ENCODE measurements around the gene CBS.
"Not testable (repeated sequence)": the region's sequence is repeated elsewhere in the genome, so short reads cannot be mapped to it uniquely, and the experiment has no call there.

CBS gene

DNA sequence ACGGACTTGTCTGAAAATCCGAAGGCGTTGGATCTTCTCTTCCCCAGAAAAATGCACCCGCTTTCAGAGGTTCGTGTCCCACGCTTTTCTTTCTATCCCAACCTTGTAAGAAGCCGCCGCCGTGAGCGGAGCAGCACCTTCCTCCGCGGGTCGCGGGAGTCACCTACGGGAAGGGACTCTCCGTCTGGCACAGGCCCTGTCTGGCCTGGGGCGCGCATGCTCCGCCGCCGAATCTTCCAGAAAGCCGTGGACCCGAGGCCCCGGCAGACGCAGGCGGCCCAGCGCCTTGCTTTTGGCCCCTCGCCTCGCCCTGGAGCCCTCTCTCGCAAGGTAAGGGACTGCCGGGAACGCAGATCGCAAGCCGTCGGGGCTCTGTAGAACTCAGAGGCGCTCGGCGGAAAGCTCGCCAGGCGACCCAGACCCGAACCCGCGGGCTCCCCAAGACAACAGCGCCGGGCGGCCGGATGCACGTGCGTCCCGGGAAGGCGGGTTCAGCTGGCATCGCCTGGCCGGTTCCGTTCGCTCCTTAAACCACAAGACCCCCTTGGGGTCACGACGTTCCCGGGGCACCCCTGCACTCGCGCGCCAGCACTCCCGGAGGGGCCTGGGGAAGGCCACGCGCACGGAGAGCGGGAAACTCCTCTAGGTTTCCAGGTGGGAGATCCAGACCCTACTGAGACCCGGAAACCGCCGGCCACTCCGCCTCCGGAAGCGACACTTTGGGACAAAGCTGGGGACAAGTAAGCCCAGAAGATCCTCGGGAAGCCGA, 1.1 kb downstream of the CBS start:
- H3K4me3 ChIP-seq (ENCODE audit: low read depth, low read length); DNase-seq (ENCODE audit: low read depth): not testable (repeated sequence)

DNA sequence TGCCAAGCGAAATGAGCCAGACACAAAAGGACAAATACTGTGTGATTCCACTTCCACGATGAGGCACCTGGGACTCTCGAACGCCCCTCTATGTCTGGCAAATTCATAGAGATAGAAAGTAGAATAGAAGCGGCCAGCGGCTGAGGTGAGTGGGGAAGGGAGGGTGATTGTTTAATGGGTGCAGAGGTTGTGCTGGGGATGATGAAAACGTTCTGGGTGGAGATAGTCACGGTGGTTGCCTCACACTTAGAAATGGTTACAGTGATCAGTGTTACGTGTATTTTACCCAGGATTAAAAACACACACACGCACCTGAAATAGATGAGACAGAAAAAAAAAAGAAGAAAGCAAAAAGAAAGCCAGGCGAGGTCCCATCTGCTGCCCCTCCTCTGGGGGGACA, 2.9 kb downstream of the CBS start:
- not testable (repeated sequence) for DNase-seq (ENCODE audit: low read depth); H3K4me3 ChIP-seq (ENCODE audit: low read depth, low read length)

DNA sequence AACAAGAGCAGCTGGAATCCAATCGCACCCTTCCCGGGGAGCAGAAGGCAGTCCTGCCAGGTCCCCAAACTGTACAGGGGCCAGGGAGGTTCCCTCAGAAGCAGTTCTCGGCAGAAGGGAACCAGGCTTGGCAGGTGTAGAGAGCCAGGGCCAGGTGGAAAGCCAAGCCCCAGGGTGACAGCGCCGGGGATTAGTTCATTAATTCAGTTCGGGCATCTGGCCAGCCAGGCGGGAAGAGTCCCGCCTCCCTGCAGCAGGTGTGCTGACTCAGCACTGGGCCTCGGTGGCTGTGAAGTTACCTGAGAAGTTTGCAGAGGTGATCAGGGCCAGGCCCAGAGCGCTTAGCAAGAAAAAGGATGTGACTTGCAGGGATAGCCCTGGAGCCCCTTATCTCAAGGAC, 6.0 kb downstream of the CBS start:
- DNase-seq (ENCODE audit: low read depth); H3K4me3 ChIP-seq (ENCODE audit: low read depth, low read length): not testable (repeated sequence)

DNA sequence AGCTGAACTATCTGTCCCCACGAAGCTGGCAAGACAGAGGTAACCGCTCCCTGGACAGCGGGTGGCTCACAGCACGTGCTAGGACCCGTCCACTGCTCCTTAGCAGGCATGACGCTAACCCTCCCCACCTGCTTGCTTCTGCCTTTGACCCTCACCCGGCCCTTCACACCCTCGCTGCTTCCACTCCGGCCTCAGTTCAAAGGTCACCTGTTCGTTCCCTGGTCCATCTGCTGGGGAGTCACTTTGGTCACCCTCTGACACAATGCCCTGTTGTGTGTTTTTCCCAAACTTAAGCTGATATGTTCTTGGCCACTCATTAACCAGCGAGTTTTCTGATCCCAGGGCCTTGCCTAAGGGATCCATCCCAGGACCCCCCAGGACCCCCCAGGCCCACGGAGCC, 7.6 kb downstream of the CBS start:
- DNase-seq (ENCODE audit: low read depth); H3K4me3 ChIP-seq (ENCODE audit: low read depth, low read length): not testable (repeated sequence)

DNA sequence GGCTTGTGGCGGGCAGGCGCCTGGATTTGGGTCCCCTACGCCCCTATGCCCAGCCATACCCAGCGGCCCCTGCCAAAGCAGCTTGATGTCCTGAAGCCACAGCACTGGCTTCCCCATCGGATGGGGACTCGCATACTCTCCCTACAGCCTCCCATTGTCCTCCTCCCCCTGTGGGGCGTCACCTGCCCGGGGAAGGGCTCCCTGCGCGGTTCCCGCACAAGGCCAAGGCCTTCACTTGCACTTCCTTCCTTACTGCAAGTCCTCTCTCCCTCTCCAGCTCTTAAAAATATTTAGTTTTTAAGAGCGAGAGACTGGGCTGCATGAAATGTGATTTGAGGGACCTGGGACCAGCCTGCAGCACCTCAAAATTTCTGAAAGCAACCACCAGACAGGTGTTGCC, 8.9 kb downstream of the CBS start:
- not testable (repeated sequence) for DNase-seq (ENCODE audit: low read depth); H3K4me3 ChIP-seq (ENCODE audit: low read depth, low read length)

DNA sequence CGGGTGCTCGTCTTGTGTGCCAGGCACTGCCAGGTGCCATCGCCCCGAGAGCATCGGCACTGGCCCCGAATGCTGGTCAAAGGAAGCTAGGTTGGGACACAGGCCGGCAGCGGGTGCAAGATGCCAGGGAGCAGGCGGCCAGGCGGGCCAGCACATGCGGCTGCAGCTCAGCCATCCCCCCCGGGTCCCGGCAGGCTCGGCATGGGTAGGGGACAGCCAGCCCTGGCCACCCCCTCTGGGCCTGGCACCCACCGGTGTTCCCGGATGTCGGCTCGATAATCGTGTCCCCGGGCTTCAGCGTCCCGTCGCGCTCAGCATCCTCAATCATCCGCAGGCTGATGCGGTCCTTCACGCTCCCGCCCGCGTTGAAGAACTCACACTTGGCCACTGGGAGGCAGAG, 9.6 kb downstream of the CBS start:
- not testable (repeated sequence) for DNase-seq (ENCODE audit: low read depth); H3K4me3 ChIP-seq (ENCODE audit: low read depth, low read length)

DNA sequence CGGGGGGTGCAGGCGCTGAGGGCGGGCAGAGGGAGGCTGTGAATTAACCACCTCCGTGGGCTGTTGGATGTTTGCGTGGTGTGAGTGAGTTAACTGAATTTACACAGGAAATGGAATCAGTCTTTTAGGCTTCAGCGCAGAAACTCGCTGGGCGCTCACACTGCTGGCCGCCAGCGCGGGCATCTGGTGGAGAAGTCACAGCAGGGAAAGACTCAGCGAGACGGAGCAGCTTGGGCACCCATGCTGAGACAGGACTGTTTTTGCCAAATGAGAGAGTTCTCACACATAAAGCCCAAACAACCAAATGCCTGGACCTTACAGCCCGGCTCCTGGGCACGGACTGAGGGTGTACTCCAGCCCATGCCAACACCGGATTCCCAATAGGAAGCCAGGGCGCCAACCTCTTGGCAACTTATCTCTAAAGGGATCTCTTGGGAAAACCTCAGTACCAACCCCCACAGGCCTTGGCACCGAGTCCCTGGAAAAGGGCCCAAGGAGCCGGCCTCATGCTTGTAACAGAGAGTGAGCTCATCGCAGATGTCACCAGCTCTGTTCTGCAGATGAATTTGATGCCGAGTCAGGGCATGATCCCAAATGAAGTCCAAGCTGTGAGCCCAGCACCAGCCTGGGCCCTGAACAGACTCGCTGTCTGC, 11.2 kb downstream of the CBS start:
- H3K4me3 ChIP-seq (ENCODE audit: low read depth, low read length); DNase-seq (ENCODE audit: low read depth): not testable (repeated sequence)

DNA sequence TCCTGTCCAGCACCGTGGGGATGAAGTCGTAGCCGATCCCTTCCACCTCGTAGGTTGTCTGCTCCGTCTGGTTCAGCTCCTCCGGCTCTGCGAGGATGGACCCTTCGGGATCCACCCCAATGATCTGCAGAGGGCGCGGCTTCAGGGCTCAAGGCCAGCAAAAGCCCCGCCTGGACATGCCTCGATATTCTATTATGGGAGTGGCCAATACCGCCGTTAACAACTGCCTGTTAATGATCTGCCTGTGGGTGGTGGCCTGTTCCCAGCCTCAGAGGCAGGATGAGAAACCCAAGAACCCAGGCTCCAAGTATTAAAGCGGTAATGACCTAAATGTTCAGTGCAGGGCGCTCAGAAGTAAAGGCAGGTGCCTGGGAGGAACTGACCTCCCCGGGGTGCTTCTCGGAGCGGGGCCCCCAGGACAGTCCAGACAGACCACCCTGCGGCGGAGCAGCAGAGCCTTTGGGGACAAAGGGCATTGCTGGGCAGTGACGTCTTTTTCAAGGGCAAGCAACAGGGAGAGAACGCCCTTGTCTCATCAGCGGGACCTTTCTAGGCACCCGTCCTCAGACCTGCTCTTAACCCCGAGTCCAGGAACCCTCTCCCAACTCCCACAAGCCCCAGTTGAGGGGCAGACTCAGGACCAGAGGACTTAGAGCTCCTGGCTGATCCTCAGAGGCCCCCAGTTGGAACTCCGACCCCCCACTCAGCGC, 12.5 kb downstream of the CBS start:
- H3K4me3 ChIP-seq (ENCODE audit: low read depth, low read length); DNase-seq (ENCODE audit: low read depth): not testable (repeated sequence)

DNA sequence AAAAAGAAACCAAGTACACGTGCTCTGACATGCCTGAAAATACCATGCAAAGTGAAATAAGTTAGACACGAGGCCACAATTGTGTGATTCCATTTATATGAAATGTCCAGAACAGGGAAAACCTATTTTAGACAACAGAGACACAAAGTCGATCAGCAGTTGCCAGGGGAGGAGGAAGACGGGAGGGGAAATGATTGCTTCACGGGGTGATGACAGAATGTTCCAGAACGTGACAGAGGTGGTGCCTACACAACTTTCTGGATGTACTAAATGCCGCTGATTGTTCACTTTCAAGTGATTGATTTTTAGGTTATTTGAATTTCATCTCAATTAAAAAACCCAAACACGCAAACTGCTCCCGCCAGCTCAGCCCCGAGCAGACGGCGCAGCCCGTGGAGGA, 22.5 kb downstream of the CBS start:
- DNase-seq (ENCODE audit: low read depth); H3K4me3 ChIP-seq (ENCODE audit: low read depth, low read length): not testable (repeated sequence)

DNA sequence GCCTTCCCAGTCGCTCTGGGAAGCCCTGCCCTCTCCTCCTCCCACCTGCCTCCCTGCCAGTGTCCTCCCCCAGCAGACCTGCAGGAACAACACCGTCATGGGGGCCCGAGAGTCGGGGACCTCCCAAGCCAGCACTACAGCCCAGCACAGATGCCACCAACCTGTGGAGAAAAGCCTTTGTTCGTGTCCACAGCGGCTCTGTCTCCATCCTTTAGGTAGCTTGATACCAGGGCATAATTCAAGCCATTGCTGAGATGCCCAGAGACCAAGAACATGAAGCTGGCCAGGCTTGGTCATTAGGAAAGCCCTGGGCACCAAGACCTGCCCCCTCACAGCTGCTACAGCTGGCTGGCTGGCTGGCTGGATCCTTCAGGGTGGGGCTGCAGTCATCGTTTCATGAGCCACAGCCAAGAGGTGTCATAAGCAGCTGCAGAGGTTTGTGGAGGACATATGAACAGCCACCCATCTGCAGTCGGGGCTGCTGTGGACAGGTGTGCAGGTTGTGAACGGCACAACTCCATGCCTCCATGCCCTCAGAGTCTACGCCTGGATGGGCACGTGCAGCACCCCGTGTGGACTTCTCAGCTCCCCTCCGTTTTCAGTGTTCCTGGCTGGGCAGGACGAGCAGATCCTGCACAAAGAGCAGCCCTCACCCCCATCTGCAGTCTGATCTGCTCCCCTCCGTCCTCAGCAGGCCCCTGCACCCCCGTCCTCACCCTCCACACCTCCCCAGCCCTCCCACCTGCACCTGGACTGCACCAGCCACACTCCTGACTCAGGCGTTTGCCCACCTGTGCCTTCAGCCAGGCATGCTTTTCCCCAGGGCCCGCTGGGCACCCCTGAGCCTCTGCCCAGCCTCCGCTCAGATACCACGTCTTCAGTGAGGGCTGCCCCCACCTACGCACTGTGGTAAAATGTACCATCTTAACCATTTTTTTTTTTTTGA, 29.5 kb downstream of the CBS start:
- H3K4me3 ChIP-seq (ENCODE audit: low read depth, low read length); DNase-seq (ENCODE audit: low read depth): not testable (repeated sequence)

DNA sequence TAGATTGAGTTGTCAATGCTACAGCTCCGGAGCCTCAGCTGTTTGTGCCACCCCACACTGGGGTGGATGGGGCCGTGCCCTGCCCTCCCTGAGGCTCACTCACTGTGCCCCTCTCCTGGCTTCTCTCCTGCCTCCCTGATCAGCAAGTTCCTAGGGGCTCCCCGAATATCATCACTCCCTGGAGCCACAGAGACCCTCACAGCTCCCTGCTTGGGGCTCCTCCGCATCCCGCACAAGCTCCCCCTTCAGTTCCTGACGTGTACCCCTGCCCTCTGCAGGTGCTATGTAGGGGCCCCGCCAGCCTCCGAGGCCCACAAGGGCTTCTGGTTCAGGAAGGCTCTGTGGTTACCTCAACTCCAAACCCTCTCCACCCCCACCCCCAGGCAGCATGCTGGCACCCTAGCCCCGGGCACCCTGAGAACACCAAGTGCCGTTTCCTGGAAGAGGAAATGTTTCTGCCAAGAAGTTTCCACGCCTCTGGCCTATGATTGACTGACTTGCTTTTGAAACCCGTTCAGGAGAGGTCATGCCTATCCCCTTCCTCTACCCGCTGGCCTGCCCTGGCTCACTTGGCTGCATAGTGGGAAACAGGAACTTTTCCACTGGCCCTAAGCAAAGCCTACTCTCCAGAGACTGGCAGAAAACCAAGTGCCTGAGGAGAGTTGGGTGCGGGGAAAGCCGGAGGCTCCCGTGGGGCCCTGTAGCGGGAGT, 30.3 kb downstream of the CBS start:
- H3K4me3 ChIP-seq (ENCODE audit: low read depth, low read length); DNase-seq (ENCODE audit: low read depth): not testable (repeated sequence)

DNA sequence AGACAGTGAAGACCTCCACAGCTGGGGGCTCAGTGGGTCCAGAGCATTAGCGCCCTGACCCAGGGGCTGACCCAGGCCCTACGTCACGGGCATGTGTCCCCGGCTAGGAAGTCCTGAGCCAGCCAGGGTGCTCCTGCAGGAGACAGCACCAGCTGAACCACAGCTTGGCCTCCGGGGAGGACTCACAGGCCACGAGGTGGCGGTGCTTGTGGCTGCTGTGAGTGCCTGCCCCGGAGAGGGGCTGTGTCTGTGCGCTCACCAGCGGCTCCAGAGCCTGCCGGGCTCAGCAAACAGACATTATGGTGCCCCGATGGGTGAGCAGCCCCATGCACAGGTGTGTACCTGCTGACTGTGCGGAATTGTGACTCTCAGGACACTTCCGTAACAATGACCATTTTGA, 31.1 kb downstream of the CBS start:
- DNase-seq (ENCODE audit: low read depth); H3K4me3 ChIP-seq (ENCODE audit: low read depth, low read length): not testable (repeated sequence)

DNA sequence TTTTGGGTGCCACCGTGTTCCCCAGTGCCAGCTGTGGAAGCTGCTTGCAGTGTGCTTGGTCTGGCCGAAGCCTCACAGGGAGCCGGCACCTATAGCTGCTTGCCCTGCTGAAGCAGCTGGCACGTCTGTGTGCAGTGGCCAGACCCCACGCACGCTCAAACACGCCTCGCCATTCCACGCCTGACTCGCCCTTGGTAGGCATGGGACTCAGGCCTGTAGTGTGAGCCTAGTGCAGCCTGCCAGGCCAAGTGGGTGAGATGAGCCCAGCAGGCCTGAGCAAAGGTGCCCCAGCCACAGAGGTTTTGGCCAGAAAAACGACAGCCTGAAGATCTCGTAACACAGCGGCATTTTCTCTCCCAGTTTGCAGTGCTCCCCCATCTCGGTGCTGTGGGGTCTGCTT, 32.3 kb downstream of the CBS start:
- not testable (repeated sequence) for H3K4me3 ChIP-seq (ENCODE audit: low read depth, low read length); DNase-seq (ENCODE audit: low read depth)

DNA sequence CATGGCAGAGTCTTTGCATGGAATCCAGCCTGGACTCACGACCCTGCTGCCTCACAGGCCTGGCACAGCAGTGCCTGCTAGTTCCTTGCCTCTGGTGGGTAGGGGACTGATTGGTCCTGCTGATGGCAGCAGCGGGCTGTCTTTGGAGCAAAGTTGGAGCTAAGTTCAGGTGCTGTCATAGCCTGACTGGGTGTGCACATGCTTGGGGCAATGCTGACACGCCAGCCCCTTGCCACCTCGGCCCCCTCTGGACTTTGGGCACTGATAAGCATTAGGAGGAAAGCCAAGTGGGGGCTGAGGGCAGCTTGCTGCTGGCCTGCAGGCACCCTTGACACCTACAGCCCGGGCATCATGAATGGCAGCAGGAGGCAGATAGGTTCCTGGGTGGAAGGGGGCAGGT, 33.5 kb downstream of the CBS start:
- not testable (repeated sequence) for H3K4me3 ChIP-seq (ENCODE audit: low read depth, low read length); DNase-seq (ENCODE audit: low read depth)

DNA sequence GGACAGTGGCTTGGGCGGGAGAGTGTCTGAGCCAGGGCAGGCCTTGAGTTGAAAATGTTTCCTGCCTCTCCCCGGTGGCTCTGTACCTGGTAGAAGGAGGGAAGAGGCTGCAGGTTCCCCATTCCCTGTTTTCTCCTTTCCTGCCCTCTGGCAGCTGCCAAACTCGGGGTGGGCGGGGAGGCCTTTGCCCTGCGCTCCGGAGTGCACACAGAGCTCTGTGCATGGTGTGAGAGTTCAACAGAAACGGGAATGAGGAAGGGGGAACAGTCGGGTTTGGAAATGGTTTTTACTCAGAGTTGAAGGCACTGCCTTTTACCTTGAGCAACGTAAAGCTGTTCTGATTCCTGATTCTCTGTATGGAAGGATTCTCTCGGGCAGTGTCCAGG, 37.0 kb downstream of the CBS start:
- DNase-seq (ENCODE audit: low read depth); H3K4me3 ChIP-seq (ENCODE audit: low read depth, low read length): not testable (repeated sequence)

DNA sequence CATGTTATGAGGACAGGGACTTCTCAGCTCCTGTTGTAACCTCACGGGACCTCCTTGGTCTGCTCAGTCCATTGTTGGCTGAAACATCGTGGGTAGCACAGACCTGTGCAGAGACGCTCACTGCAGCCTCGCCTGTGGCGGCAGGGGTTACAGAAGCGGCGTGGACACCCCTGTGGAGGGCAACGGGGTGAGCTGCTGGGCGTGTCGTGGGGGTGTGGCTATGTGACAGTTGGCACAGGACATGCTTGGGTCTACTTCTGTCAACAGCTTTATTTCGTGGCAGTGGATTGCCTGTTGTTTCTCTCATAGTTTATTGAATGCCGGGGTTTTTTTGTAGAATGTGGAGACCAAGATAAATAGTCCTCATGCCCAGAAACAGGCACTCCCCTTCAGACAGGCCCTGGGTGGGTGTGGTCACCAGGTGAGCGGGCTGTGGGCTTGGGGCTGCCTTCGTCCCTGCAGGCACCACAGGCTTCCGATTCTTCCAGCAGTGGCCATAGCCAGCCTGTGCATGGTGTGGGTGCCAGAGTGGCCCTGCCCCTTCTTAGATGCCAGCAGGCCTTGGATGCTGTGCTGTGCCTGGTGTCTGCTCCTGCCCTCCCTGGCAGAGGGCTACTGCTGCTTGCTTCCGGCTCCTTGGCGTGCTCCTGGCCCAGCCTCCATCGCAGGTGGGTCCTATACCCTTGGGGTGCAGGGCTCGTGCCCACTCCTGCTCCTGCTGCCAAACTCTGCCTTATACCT, 37.5 kb downstream of the CBS start:
- not testable (repeated sequence) for H3K4me3 ChIP-seq (ENCODE audit: low read depth, low read length); DNase-seq (ENCODE audit: low read depth)

DNA sequence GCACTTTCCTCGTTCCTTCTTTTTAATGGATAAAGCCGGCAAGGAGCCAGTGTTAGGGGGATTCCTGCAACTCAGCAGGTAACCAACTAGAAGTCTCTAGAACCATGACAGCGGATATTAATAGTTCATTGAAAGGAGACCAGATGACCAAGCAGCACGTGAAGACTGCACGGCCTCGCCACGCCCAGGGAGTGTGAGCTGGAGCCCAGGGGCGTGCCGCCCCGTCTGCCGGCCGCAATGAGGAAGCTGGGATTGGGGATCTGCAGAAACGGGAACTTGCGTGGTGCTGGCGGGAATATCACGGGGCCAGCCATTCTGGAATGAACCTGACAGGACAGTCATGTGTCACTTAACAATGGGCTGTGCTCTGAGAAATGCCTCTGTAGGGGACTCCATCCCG, 38.7 kb downstream of the CBS start:
- H3K4me3 ChIP-seq (ENCODE audit: low read depth, low read length); DNase-seq (ENCODE audit: low read depth): not testable (repeated sequence)

All from GM12864 (cell line).